MM.1S (cell line): Measurements from ENCODE around the gene ZNRF1.

Source experiments
- EZH2phosphoT487 ChIP-seq: fragments of 300-600 bp; sonication (generic); IDR thresholded peaks from 2 replicates; pipeline ENCODE4 v1.6.1; 2018; ENCODE audit warnings: antibody characterized with exemption, low read length
- TF ChIP-seq, protein P1 (sequence below): fragments of 300-600 bp; sonication (generic); IDR thresholded peaks from 2 replicates; pipeline ENCODE4 v1.5.1; 2016; ENCODE audit warnings: antibody characterized with exemption, low read length, mixed read lengths

DNA sequence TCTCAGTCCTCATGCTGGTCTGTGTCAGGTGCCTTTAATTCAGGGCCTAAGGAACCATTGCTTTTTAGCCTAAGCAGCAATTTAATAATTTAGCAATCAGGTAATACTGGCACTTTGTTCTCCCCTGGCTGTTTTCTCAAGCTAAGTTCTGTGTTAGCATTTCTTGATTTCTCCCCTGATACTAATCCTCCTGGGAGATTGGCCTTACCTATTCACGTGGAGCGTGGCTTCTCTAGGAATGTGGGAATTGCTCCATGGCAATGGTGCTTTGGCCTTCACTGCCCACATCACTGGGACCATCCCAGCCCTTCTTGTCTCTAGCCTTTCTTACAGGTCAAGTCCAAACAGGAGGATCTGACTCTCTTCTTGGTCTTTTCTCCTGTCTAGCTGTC is 55.7 kb downstream of the ZNRF1 start:
- TF ChIP-seq, protein P1, sequence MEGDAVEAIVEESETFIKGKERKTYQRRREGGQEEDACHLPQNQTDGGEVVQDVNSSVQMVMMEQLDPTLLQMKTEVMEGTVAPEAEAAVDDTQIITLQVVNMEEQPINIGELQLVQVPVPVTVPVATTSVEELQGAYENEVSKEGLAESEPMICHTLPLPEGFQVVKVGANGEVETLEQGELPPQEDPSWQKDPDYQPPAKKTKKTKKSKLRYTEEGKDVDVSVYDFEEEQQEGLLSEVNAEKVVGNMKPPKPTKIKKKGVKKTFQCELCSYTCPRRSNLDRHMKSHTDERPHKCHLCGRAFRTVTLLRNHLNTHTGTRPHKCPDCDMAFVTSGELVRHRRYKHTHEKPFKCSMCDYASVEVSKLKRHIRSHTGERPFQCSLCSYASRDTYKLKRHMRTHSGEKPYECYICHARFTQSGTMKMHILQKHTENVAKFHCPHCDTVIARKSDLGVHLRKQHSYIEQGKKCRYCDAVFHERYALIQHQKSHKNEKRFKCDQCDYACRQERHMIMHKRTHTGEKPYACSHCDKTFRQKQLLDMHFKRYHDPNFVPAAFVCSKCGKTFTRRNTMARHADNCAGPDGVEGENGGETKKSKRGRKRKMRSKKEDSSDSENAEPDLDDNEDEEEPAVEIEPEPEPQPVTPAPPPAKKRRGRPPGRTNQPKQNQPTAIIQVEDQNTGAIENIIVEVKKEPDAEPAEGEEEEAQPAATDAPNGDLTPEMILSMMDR: no peak
- TF ChIP-seq EZH2phosphoT487: no peak
